NB4 (cell line): ENCODE data around the gene GPRIN1.

Experiments
- DNase-seq: peaks from one replicate; pipeline ENCODE4 v3.0.0; 2010; ENCODE audit warnings: low read depth
- H3K4me3 ChIP-seq: one replicate; pipeline ENCODE4 v1.5.1; 2011; ENCODE audit warnings: mild to moderate bottlenecking, low read depth, low read length, moderate library complexity
- MYC ChIP-seq: IDR thresholded peaks from 2 replicates; pipeline ENCODE4 v1.6.1; 2011; ENCODE audit warnings: low read depth, low read length
- POLR2A ChIP-seq: IDR thresholded peaks from 2 replicates; pipeline ENCODE4 v1.6.1; 2011; ENCODE audit warnings: mild to moderate bottlenecking; ENCODE audit not compliant: insufficient read length; ENCODE audit errors: extremely low read depth
- TF ChIP-seq, protein P1 (sequence below): IDR thresholded peaks from one replicate; pipeline ENCODE4 v1.5.1; 2012; ENCODE audit warnings: low read depth, low read length
- TF ChIP-seq, protein P2 (sequence below): IDR thresholded peaks from 2 replicates; pipeline ENCODE4 v1.6.1; 2011; ENCODE audit warnings: low read depth, low read length

Gene GPRIN1

DNA sequence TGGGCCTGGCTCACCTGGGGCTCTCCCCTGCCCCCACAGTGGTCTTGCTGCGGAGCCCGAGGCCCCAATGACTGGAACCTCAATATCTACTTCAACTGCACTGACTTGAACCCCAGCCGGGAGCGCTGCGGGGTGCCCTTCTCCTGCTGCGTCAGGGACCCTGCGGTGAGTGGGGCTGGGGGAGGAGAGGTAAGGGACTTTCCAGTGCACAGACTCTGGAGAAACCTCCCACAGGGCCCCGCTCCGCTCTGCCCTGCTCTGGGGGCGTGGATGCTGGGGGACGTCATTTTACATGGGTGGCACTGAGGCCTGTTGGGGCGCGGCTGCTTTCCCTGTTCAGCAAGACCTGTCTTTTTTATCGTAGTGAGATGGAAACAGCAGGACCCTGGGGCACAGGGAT lies 44.9 kb upstream of the GPRIN1 start:
- no peak for DNase-seq
- H3K4me3 ChIP-seq, result no peak overlapping the region
- TF ChIP-seq MYC, result no peak
- TF ChIP-seq, protein P1, sequence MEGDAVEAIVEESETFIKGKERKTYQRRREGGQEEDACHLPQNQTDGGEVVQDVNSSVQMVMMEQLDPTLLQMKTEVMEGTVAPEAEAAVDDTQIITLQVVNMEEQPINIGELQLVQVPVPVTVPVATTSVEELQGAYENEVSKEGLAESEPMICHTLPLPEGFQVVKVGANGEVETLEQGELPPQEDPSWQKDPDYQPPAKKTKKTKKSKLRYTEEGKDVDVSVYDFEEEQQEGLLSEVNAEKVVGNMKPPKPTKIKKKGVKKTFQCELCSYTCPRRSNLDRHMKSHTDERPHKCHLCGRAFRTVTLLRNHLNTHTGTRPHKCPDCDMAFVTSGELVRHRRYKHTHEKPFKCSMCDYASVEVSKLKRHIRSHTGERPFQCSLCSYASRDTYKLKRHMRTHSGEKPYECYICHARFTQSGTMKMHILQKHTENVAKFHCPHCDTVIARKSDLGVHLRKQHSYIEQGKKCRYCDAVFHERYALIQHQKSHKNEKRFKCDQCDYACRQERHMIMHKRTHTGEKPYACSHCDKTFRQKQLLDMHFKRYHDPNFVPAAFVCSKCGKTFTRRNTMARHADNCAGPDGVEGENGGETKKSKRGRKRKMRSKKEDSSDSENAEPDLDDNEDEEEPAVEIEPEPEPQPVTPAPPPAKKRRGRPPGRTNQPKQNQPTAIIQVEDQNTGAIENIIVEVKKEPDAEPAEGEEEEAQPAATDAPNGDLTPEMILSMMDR, result no peak
- TF ChIP-seq, protein P2, sequence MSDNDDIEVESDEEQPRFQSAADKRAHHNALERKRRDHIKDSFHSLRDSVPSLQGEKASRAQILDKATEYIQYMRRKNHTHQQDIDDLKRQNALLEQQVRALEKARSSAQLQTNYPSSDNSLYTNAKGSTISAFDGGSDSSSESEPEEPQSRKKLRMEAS, result no peak
- no peak for TF ChIP-seq POLR2A

- TF ChIP-seq MYC, result no peak
- TF ChIP-seq, protein P1, result no peak
- TF ChIP-seq, protein P2, result no peak
- no peak for TF ChIP-seq POLR2A
- H3K4me3 ChIP-seq, result no peak overlapping the region
- DNase-seq, result no peak
Measured at GRCh38 chr5:176653401-176654385, 43.7 kb upstream of the GPRIN1 start.

GRCh38 chr5:176652136-176652535 lies 42.2 kb upstream of the GPRIN1 start:
- TF ChIP-seq, protein P2, result no peak
- no peak for DNase-seq
- no peak overlapping the region for H3K4me3 ChIP-seq

- TF ChIP-seq POLR2A, result no peak
- TF ChIP-seq, protein P2, result no peak
- TF ChIP-seq MYC, result no peak
- TF ChIP-seq, protein P1, result no peak
- no peak overlapping the region for H3K4me3 ChIP-seq
- DNase-seq, result peak; percentile 23
Measured at GRCh38 chr5:176651472-176651980, 41.6 kb upstream of the GPRIN1 start.

DNA sequence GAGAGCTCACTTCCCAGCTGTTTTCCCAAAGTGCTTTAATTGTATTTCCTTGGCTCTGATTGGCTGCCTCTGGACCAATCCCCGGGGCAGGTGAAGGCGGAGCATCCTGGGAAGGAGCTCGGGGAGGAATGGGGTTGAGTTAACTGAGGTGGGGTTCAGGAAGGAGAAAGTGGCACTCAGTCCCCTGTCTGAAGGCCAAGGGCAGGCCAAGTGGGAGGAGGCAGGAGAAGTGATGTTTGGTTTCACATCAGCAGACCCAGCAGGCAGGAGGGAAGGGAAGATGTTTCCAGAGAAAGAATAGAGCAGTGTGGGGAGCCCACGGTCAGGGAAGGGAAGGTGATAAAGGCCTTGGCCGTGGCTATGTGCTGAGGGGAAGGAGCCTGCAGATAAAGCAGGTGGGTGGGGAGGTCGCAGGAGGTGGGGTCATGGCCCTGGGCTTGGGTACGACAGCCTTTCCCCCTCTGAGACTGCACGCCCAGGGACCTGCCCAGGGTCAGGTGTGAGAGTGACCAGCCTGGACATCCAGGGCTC lies 40.5 kb upstream of the GPRIN1 start:
- DNase-seq, result no peak
- H3K4me3 ChIP-seq, result no peak overlapping the region
- TF ChIP-seq, protein P1, result no peak
- TF ChIP-seq, protein P2, result no peak
- TF ChIP-seq POLR2A, result no peak
